GM12878 (cell line): ENCODE results near the gene LPIN3. TPM values are rescaled to one million over a fixed set of nuclear protein-coding genes. Genes with fewer than 3 reads are reported as not detected.

Experiments used
- ATAC-seq: fragments of 200-7000 bp; cut with Tn5 transposase; 3 replicates; pipeline ENCODE4 v1.9.1; 2020; ENCODE audit warnings: mild to moderate bottlenecking, moderate library complexity
- BruUV-seq: library from RNA; stranded (reverse); fragments of 400-500 nt; replicated peaks from 2 replicates; lab custom pipeline; 2021; lab: Mats Ljungman, UMichigan
- CTCF ChIA-PET: fragments of 300-600 bp; sonication (Branson Sonifier 250); formaldehyde crosslinking; extraction: SDS; loops from one replicate; lab custom pipeline; 2021; ENCODE audit warnings: inconsistent platforms; lab: Yijun Ruan, JAX
- POLR2A ChIA-PET: fragments of 350-600 bp; formaldehyde crosslinking; extraction: SDS; loops from one replicate; lab custom pipeline; 2021; ENCODE audit warnings: inconsistent platforms; lab: Charles Lee
- RAD21 ChIA-PET: fragments of 300-600 bp; sonication (Branson Sonifier 250); formaldehyde crosslinking; loops from one replicate; lab custom pipeline; 2023; ENCODE audit warnings: antibody characterized with exemption; ENCODE audit not compliant: unreplicated experiment; lab: Charles Lee
- SMC1A ChIA-PET: fragments of 300-600 bp; sonication (Branson Sonifier 250); formaldehyde crosslinking; loops from one replicate; lab custom pipeline; 2023; ENCODE audit not compliant: unreplicated experiment, uncharacterized antibody; lab: Charles Lee
- DNase-seq: peaks from one replicate; pipeline ENCODE4 v3.0.0-alpha.2; 2011; ENCODE audit warnings: low read depth, low spot score
- FAIRE-seq: peaks from 3 replicates; lab custom pipeline; 2011; peaks lifted over from hg19 to GRCh38; lab: Jason Lieb, UNC
- H2AFZ ChIP-seq: 2 replicates; pipeline ENCODE4 v1.6.0; 2011; ENCODE audit warnings: low read depth, low read length, control low read depth; ENCODE audit not compliant: control insufficient read depth
- H3K27ac ChIP-seq: 2 replicates; pipeline ENCODE4 v1.5.1; 2011; ENCODE audit warnings: control low read depth; ENCODE audit not compliant: control insufficient read depth, insufficient read depth
- H3K27me3 ChIP-seq, 2 experiments: replicated peaks in 1 of 2; 2 replicates each; pipeline versions ENCODE4 v1.6.0 to v1.6.1; 2011; ENCODE audit warnings: low read length in 1 of 2; ENCODE audit not compliant: control insufficient read depth in 2 of 2, insufficient read depth in 2 of 2
- H3K36me3 ChIP-seq, 2 experiments: 2 replicates each; pipeline ENCODE4 v1.5.1; 2011; ENCODE audit warnings: low read length in 1 of 2; ENCODE audit not compliant: control insufficient read depth in 2 of 2, insufficient read depth in 2 of 2
- H3K4me1 ChIP-seq: 2 replicates; pipeline ENCODE4 v1.6.1; 2011; ENCODE audit warnings: mild to moderate bottlenecking, low read length, moderate library complexity, mixed read lengths; ENCODE audit not compliant: control insufficient read depth, insufficient read depth
- H3K4me2 ChIP-seq: 2 replicates; pipeline ENCODE4 v1.6.0; 2011; ENCODE audit warnings: control low read depth; ENCODE audit not compliant: control insufficient read depth, insufficient read depth
- H3K4me3 ChIP-seq: fragments of 200-600 bp; sonication (generic); 2 replicates; pipeline ENCODE4 v1.5.1; 2016
- H3K79me2 ChIP-seq: 2 replicates; pipeline ENCODE4 v1.6.0; 2011; ENCODE audit warnings: low read length; ENCODE audit not compliant: control insufficient read depth, insufficient read depth
- H3K9ac ChIP-seq: 2 replicates; pipeline ENCODE4 v1.8.0; 2011; ENCODE audit warnings: low read length, control low read depth, mixed read lengths; ENCODE audit not compliant: control insufficient read depth, insufficient read depth
- H3K9me3 ChIP-seq: replicated peaks from 3 replicates; pipeline ENCODE4 v1.5.1; 2011; ENCODE audit warnings: mild to moderate bottlenecking, low read length; ENCODE audit not compliant: control insufficient read depth, insufficient read depth
- H4K20me1 ChIP-seq: 2 replicates; pipeline ENCODE4 v1.6.0; 2011; ENCODE audit not compliant: control insufficient read depth, insufficient read depth
- BHLHE40 ChIP-seq, 2 experiments: fragments of 450-650 bp in 1 of 2; IDR thresholded peaks; 2 replicates each; pipeline ENCODE4 v1.6.1; 2011 to 2017; ENCODE audit warnings: low read depth in 2 of 2, borderline replicate concordance in 1 of 2, improper control_type of control experiment in 1 of 2, low read length in 1 of 2, mild to moderate bottlenecking in 1 of 2
- CBX3 ChIP-seq: fragments of 200-600 bp; sonication (generic); IDR thresholded peaks from 2 replicates; pipeline ENCODE4 v1.6.1; 2016; ENCODE audit warnings: low read depth, borderline replicate concordance
- CHD2 ChIP-seq: IDR thresholded peaks from 2 replicates; pipeline ENCODE4 v1.6.1; 2011; ENCODE audit warnings: low read depth, low read length, improper control_type of control experiment, borderline replicate concordance
- ETV6 ChIP-seq, 2 experiments: fragments of 450-650 bp in 1 of 2; IDR thresholded peaks in 1 of 2; conservative IDR thresholded peaks in 1 of 2; 2 replicates each; pipeline ENCODE4 v1.6.1; 2014; ENCODE audit warnings: antibody characterized with exemption in 1 of 2, borderline replicate concordance in 1 of 2, low read depth in 1 of 2, mild to moderate bottlenecking in 1 of 2, moderate library complexity in 1 of 2
- EZH2 ChIP-seq: IDR thresholded peaks from 2 replicates; pipeline ENCODE4 v1.6.1; 2012; ENCODE audit warnings: low read depth, mild to moderate bottlenecking, control low read depth, inconsistent platforms, low read length, borderline replicate concordance; ENCODE audit not compliant: control insufficient read depth
- RAD51 ChIP-seq: fragments of 450-650 bp; IDR thresholded peaks from 2 replicates; pipeline ENCODE4 v1.6.1; 2016; ENCODE audit warnings: moderate library complexity, mild to moderate bottlenecking, inconsistent platforms
- RCOR1 ChIP-seq: conservative IDR thresholded peaks from 2 replicates; pipeline ENCODE4 v1.6.1; 2012; ENCODE audit warnings: low read depth, low read length, improper control_type of control experiment
- SIN3A ChIP-seq: IDR thresholded peaks from 2 replicates; pipeline ENCODE4 v1.6.1; 2012; ENCODE audit warnings: low read depth, low read length, improper control_type of control experiment
- TCF12 ChIP-seq: IDR thresholded peaks from 2 replicates; pipeline ENCODE4 v1.6.1; 2011; ENCODE audit warnings: low read depth, mild to moderate bottlenecking, low read length
- ZNF384 ChIP-seq: IDR thresholded peaks from 2 replicates; pipeline ENCODE4 v1.6.1; 2012; ENCODE audit warnings: low read depth, mild to moderate bottlenecking, low read length, improper control_type of control experiment, borderline replicate concordance
- in situ Hi-C: fragments of 300-500 bp; cut with MboI; formaldehyde crosslinking; loops from 9 replicates; pipeline ENCODE4 v1.14.3; 2018; ENCODE audit warnings: mixed read lengths
- intact Hi-C: fragments of 100-400 bp; cut with micrococcal nuclease; formaldehyde crosslinking; loops from one replicate; pipeline ENCODE4 v1.14.2; 2022; ENCODE audit not compliant: unreplicated experiment
- polyA plus RNA-seq, 11 experiments: library from polyadenylated mRNA; depleted of rRNA in 4 of 11; unstranded in 6 of 11; stranded (reverse) in 5 of 11; fragments of >200 nt; fragmentation: Nextera tagmentation in 4 of 11; fragmentation: Illumina TruSeq in 1 of 11; extraction: Ambion mirVana in 4 of 11; extraction: Trizol in 1 of 11; gene quantifications; 1 replicate in 1 of 11; 2 replicates in 10 of 11; pipeline versions ENCODE4 v1.2.1 to v1.2.3, GENCODE V29; 2011 to 2016; ENCODE audit warnings: inconsistent platforms in 2 of 11, missing spikeins in 2 of 11, low read depth in 1 of 11
- total RNA-seq, 4 experiments: library from RNA; depleted of rRNA in 3 of 4; stranded (reverse); fragments of >200 nt in 3 of 4; fragmentation: Illumina TruSeq in 1 of 4; extraction: Trizol in 1 of 4; gene quantifications; 2 replicates each; pipeline versions ENCODE4 v1.2.1 to v1.2.3, GENCODE V29; 2013 to 2021
- TF ChIP-seq, protein P1 (sequence below): fragments of 450-650 bp; IDR thresholded peaks from 2 replicates; pipeline ENCODE4 v1.6.1; 2016; ENCODE audit warnings: mild to moderate bottlenecking, moderate library complexity, borderline replicate concordance
- TF ChIP-seq, protein P2 (sequence below): fragments of 450-650 bp; formaldehyde crosslinking; IDR thresholded peaks from 2 replicates; pipeline ENCODE4 v1.4.0; 2022; ENCODE audit warnings: mild to moderate bottlenecking, moderate library complexity
- TF ChIP-seq, protein P3 (sequence below): fragments of 450-650 bp; IDR thresholded peaks from 2 replicates; pipeline ENCODE4 v1.6.1; 2017; ENCODE audit warnings: mild to moderate bottlenecking, moderate library complexity

Gene LPIN3
- total and polyA plus RNA-seq, 10 of the 15 experiments (the other 5 are each of a cell fraction or from before 2014, with no cell fraction given): 0.13 to 1.3 (median 0.51) TPM

DNA sequence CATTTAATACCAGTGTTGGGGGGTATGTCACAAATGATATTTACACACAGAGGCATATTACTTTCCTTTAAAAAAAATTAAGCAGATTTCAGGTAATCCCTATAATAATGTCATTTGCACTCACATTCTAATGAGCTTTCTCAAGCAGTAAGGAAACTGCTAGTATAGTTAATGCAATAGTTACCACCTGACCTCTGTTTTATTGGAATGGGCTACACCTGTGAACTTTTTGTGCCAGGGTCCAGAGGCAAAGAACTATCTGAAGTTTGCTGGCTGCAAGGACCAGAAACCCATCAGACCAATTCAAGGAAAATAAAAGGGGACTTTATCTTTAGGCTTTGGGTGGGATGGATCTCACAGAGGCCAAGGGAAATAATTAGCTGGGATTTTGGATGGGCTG, 20.2 kb upstream of the LPIN3 start:
- no TSS peak for BruUV-seq
- DNase-seq (no peak), FAIRE-seq (no peak), ATAC-seq (no peak)
- Histone ChIP-seq H3K36me3 (no peaks in the 10 kb centered on the region), H3K4me1 (peaks cover 3% of the 10 kb centered on the region; the same call in 1 of the 2 replicates), H3K79me2 (peaks cover 8% of the 10 kb centered on the region), H3K9me3 (no peaks in the 10 kb centered on the region), H3K4me2 (no peak overlapping the region), H3K27ac (no peak overlapping the region), H3K4me3 (no peak overlapping the region), H3K9ac (no peak overlapping the region), H4K20me1 (no peaks in the 10 kb centered on the region), H2AFZ (no peak overlapping the region), H3K27me3 (no peaks in the 10 kb centered on the region)
- intact Hi-C loops (no loop called here), in situ Hi-C loops (no loop called here)
- ChIA-PET RAD21 (no interaction called here), SMC1A (interaction anchor here (0.5 kb wide), 1 partner anchor 177 kb away, joined by 3 read pairs; no protein-coding TSS in a partner anchor), CTCF (no interaction called here), POLR2A (no interaction called here)
- TF ChIP-seq RAD51 (no peak), ETV6 (conservative IDR thresholded peaks at IDR 0.05 in 1 of 2, IDR thresholded peaks at IDR 0.05 in 1 of 2; ENCODE audit: borderline replicate concordance in 1 of 2, low read depth in 1 of 2) (no peak), CHD2 (no peak), RCOR1 (no peak), ZNF384 (no peak), CBX3 (no peak), EZH2 (no peak), SIN3A (no peak), BHLHE40 (IDR thresholded peaks at IDR 0.05; ENCODE audit: borderline replicate concordance in 1 of 2, low read depth in 2 of 2, low read length in 1 of 2) (no peak), TCF12 (no peak)
- TF ChIP-seq, protein P1, sequence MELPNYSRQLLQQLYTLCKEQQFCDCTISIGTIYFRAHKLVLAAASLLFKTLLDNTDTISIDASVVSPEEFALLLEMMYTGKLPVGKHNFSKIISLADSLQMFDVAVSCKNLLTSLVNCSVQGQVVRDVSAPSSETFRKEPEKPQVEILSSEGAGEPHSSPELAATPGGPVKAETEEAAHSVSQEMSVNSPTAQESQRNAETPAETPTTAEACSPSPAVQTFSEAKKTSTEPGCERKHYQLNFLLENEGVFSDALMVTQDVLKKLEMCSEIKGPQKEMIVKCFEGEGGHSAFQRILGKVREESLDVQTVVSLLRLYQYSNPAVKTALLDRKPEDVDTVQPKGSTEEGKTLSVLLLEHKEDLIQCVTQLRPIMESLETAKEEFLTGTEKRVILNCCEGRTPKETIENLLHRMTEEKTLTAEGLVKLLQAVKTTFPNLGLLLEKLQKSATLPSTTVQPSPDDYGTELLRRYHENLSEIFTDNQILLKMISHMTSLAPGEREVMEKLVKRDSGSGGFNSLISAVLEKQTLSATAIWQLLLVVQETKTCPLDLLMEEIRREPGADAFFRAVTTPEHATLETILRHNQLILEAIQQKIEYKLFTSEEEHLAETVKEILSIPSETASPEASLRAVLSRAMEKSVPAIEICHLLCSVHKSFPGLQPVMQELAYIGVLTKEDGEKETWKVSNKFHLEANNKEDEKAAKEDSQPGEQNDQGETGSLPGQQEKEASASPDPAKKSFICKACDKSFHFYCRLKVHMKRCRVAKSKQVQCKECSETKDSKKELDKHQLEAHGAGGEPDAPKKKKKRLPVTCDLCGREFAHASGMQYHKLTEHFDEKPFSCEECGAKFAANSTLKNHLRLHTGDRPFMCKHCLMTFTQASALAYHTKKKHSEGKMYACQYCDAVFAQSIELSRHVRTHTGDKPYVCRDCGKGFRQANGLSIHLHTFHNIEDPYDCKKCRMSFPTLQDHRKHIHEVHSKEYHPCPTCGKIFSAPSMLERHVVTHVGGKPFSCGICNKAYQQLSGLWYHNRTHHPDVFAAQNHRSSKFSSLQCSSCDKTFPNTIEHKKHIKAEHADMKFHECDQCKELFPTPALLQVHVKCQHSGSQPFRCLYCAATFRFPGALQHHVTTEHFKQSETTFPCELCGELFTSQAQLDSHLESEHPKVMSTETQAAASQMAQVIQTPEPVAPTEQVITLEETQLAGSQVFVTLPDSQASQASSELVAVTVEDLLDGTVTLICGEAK: no peak
- TF ChIP-seq, protein P2, sequence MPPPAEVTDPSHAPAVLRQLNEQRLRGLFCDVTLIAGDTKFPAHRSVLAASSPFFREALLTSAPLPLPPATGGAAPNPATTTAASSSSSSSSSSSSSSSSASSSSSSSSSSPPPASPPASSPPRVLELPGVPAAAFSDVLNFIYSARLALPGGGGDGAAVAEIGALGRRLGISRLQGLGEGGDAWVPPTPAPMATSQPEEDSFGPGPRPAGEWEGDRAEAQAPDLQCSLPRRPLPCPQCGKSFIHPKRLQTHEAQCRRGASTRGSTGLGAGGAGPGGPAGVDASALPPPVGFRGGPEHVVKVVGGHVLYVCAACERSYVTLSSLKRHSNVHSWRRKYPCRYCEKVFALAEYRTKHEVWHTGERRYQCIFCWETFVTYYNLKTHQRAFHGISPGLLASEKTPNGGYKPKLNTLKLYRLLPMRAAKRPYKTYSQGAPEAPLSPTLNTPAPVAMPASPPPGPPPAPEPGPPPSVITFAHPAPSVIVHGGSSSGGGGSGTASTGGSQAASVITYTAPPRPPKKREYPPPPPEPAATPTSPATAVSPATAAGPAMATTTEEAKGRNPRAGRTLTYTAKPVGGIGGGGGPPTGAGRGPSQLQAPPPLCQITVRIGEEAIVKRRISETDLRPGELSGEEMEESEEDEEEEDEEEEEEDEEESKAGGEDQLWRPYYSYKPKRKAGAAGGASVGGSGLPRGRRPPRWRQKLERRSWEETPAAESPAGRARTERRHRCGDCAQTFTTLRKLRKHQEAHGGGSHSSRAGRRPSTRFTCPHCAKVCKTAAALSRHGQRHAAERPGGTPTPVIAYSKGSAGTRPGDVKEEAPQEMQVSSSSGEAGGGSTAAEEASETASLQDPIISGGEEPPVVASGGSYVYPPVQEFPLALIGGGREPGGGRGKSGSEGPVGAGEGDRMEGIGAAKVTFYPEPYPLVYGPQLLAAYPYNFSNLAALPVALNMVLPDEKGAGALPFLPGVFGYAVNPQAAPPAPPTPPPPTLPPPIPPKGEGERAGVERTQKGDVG (CRISPR knock-in tag): no peak
- TF ChIP-seq, protein P3, sequence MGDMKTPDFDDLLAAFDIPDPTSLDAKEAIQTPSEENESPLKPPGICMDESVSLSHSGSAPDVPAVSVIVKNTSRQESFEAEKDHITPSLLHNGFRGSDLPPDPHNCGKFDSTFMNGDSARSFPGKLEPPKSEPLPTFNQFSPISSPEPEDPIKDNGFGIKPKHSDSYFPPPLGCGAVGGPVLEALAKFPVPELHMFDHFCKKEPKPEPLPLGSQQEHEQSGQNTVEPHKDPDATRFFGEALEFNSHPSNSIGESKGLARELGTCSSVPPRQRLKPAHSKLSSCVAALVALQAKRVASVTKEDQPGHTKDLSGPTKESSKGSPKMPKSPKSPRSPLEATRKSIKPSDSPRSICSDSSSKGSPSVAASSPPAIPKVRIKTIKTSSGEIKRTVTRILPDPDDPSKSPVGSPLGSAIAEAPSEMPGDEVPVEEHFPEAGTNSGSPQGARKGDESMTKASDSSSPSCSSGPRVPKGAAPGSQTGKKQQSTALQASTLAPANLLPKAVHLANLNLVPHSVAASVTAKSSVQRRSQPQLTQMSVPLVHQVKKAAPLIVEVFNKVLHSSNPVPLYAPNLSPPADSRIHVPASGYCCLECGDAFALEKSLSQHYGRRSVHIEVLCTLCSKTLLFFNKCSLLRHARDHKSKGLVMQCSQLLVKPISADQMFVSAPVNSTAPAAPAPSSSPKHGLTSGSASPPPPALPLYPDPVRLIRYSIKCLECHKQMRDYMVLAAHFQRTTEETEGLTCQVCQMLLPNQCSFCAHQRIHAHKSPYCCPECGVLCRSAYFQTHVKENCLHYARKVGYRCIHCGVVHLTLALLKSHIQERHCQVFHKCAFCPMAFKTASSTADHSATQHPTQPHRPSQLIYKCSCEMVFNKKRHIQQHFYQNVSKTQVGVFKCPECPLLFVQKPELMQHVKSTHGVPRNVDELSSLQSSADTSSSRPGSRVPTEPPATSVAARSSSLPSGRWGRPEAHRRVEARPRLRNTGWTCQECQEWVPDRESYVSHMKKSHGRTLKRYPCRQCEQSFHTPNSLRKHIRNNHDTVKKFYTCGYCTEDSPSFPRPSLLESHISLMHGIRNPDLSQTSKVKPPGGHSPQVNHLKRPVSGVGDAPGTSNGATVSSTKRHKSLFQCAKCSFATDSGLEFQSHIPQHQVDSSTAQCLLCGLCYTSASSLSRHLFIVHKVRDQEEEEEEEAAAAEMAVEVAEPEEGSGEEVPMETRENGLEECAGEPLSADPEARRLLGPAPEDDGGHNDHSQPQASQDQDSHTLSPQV: no peak
